Measurements from ENCODE around the gene TSC1. TPM values are rescaled to one million over a fixed set of nuclear protein-coding genes. Genes with fewer than 3 reads are reported as not detected.

TSC1 gene
- total and polyA plus RNA-seq, 2 experiments from 2014 or later, result 23.7 to 48.0 TPM

GRCh38 chr9:132919614-132920268, 24.7 kb downstream of the TSC1 start:
- Mint-ChIP-seq H3K27ac (no peak overlapping the region), H3K9me3 (no peaks in the 10 kb centered on the region), H3K36me3 (ENCODE audit: low read depth) (peaks cover 35% of the 10 kb centered on the region), H3K27me3 (ENCODE audit: insufficient read depth, low read depth, poor library complexity) (no peaks in the 10 kb centered on the region), H3K4me3 (no peak overlapping the region), H3K4me1 (no peaks in the 10 kb centered on the region)
- H2AFZ ChIP-seq, result no peak overlapping the region
- no peaks in the 10 kb centered on the region for H3K4me1 ChIP-seq (ENCODE audit: insufficient read depth)
- DNase-seq (ENCODE audit: low spot score) (no peak), ATAC-seq (no peak)
- H3K36me3 ChIP-seq (ENCODE audit: insufficient read depth), result peaks cover 37% of the 10 kb centered on the region
- no peaks in the 10 kb centered on the region for H3K27me3 ChIP-seq (ENCODE audit: insufficient read depth)
- H4K20me1 ChIP-seq (replicated peaks; ENCODE audit: insufficient read depth), result peaks cover 11% of the 10 kb centered on the region; the same call in 1 of the 2 replicates
- H3K4me2 ChIP-seq, result no peak overlapping the region
- H3K9me2 ChIP-seq (ENCODE audit: insufficient read depth), result no peaks in the 10 kb centered on the region
- H3K4me3 ChIP-seq, result no peak overlapping the region
- H3K27ac ChIP-seq (ENCODE audit: low read depth), result no peak overlapping the region
- no peaks in the 10 kb centered on the region for H3K79me2 ChIP-seq (replicated peaks; ENCODE audit: insufficient read depth)
- H3F3A ChIP-seq (replicated peaks; ENCODE audit: low read depth), result no peaks in the 10 kb centered on the region
- no peak for TF ChIP-seq ZNF114 (CRISPR knock-in tag; IDR thresholded peaks at IDR 0.05)
- TF ChIP-seq, protein P1, sequence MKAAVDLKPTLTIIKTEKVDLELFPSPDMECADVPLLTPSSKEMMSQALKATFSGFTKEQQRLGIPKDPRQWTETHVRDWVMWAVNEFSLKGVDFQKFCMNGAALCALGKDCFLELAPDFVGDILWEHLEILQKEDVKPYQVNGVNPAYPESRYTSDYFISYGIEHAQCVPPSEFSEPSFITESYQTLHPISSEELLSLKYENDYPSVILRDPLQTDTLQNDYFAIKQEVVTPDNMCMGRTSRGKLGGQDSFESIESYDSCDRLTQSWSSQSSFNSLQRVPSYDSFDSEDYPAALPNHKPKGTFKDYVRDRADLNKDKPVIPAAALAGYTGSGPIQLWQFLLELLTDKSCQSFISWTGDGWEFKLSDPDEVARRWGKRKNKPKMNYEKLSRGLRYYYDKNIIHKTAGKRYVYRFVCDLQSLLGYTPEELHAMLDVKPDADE (IDR thresholded peaks at IDR 0.05), result no peak
- TF ChIP-seq STAT1 (IDR thresholded peaks at IDR 0.05; ENCODE audit: unreplicated experiment), result no peak
- no peak for TF ChIP-seq EZH2phosphoT487 (IDR thresholded peaks at IDR 0.05; ENCODE audit: unreplicated experiment)
- TF ChIP-seq POLR2AphosphoS5 (IDR thresholded peaks at IDR 0.05; ENCODE audit: low read depth), result no peak
- no peak for TF ChIP-seq ZNF331 (CRISPR knock-in tag; IDR thresholded peaks at IDR 0.05; ENCODE audit: low read depth)
- TF ChIP-seq EZH2 (IDR thresholded peaks at IDR 0.05; ENCODE audit: low read depth, unreplicated experiment), result no peak
- TF ChIP-seq CTCF (conservative IDR thresholded peaks at IDR 0.05; ENCODE audit: low read depth in 2 of 2), result no peak
- TF ChIP-seq NANOG (IDR thresholded peaks at IDR 0.05; ENCODE audit: borderline replicate concordance), result no peak
- TF ChIP-seq, protein P2, sequence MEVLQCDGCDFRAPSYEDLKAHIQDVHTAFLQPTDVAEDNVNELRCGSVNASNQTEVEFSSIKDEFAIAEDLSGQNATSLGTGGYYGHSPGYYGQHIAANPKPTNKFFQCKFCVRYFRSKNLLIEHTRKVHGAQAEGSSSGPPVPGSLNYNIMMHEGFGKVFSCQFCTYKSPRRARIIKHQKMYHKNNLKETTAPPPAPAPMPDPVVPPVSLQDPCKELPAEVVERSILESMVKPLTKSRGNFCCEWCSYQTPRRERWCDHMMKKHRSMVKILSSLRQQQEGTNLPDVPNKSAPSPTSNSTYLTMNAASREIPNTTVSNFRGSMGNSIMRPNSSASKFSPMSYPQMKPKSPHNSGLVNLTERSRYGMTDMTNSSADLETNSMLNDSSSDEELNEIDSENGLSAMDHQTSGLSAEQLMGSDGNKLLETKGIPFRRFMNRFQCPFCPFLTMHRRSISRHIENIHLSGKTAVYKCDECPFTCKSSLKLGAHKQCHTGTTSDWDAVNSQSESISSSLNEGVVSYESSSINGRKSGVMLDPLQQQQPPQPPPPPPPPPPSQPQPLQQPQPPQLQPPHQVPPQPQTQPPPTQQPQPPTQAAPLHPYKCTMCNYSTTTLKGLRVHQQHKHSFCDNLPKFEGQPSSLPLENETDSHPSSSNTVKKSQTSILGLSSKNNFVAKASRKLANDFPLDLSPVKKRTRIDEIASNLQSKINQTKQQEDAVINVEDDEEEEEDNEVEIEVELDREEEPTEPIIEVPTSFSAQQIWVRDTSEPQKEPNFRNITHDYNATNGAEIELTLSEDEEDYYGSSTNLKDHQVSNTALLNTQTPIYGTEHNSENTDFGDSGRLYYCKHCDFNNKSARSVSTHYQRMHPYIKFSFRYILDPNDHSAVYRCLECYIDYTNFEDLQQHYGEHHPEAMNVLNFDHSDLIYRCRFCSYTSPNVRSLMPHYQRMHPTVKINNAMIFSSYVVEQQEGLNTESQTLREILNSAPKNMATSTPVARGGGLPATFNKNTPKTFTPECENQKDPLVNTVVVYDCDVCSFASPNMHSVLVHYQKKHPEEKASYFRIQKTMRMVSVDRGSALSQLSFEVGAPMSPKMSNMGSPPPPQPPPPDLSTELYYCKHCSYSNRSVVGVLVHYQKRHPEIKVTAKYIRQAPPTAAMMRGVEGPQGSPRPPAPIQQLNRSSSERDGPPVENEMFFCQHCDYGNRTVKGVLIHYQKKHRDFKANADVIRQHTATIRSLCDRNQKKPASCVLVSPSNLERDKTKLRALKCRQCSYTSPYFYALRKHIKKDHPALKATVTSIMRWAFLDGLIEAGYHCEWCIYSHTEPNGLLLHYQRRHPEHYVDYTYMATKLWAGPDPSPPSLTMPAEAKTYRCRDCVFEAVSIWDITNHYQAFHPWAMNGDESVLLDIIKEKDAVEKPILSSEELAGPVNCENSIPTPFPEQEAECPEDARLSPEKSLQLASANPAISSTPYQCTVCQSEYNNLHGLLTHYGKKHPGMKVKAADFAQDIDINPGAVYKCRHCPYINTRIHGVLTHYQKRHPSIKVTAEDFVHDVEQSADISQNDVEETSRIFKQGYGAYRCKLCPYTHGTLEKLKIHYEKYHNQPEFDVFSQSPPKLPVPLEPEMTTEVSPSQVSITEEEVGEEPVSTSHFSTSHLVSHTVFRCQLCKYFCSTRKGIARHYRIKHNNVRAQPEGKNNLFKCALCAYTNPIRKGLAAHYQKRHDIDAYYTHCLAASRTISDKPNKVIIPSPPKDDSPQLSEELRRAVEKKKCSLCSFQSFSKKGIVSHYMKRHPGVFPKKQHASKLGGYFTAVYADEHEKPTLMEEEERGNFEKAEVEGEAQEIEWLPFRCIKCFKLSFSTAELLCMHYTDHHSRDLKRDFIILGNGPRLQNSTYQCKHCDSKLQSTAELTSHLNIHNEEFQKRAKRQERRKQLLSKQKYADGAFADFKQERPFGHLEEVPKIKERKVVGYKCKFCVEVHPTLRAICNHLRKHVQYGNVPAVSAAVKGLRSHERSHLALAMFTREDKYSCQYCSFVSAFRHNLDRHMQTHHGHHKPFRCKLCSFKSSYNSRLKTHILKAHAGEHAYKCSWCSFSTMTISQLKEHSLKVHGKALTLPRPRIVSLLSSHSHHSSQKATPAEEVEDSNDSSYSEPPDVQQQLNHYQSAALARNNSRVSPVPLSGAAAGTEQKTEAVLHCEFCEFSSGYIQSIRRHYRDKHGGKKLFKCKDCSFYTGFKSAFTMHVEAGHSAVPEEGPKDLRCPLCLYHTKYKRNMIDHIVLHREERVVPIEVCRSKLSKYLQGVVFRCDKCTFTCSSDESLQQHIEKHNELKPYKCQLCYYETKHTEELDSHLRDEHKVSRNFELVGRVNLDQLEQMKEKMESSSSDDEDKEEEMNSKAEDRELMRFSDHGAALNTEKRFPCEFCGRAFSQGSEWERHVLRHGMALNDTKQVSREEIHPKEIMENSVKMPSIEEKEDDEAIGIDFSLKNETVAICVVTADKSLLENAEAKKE (CRISPR knock-in tag; IDR thresholded peaks at IDR 0.05), result no peak
- TF ChIP-seq REST (IDR thresholded peaks at IDR 0.05; ENCODE audit: unreplicated experiment), result no peak
- TF ChIP-seq CREB1 (CRISPR knock-in tag; IDR thresholded peaks at IDR 0.05; ENCODE audit: low read depth), result no peak
- no peak for TF ChIP-seq JUNB (IDR thresholded peaks at IDR 0.05; ENCODE audit: unreplicated experiment)

Data from GM23338 (cell line).